HepG2 (cell line): ENCODE data around the gene NPIPB6. TPM values are rescaled to one million over a fixed set of nuclear protein-coding genes. Genes with fewer than 3 reads are reported as not detected.

ENCODE experiments used
- AFF4 ChIP-seq: sonication (generic); formaldehyde crosslinking; IDR thresholded peaks from 2 replicates; pipeline ENCODE4 v1.4.0; 2020; ENCODE audit warnings: missing genetic modification reagents
- AGO1 ChIP-seq: fragments of 200-400 bp; formaldehyde crosslinking; IDR thresholded peaks from 2 replicates; pipeline ENCODE4 v1.6.1; 2017; ENCODE audit warnings: mild to moderate bottlenecking, low read depth, low read length, moderate library complexity; ENCODE audit not compliant: poor library complexity, severe bottlenecking
- BRD4 ChIP-seq: sonication (generic); formaldehyde crosslinking; IDR thresholded peaks from 2 replicates; pipeline ENCODE4 v1.4.0; 2020; ENCODE audit warnings: missing genetic modification reagents
- EZH2 ChIP-seq: conservative IDR thresholded peaks from 2 replicates; pipeline ENCODE4 v1.6.1; 2012; ENCODE audit warnings: mild to moderate bottlenecking, low read depth, low read length, moderate library complexity
- IKZF4 ChIP-seq: sonication (generic); formaldehyde crosslinking; IDR thresholded peaks from 2 replicates; pipeline ENCODE4 v1.5.1; 2020; ENCODE audit warnings: borderline replicate concordance, mild to moderate bottlenecking, low read depth, missing genetic modification reagents; ENCODE audit errors: not compliant biosample characterization
- JUN ChIP-seq: sonication (generic); formaldehyde crosslinking; IDR thresholded peaks from 2 replicates; pipeline ENCODE4 v1.4.0; 2020; ENCODE audit warnings: mild to moderate bottlenecking, missing genetic modification reagents
- KDM6A ChIP-seq: IDR thresholded peaks from 2 replicates; pipeline ENCODE4 v1.6.1; 2016; ENCODE audit warnings: low read depth
- MIER3 ChIP-seq: IDR thresholded peaks from 2 replicates; pipeline ENCODE4 v1.6.1; 2016; ENCODE audit warnings: missing compliant biosample characterization, borderline replicate concordance
- ZNF235 ChIP-seq: sonication (generic); formaldehyde crosslinking; IDR thresholded peaks from 2 replicates; pipeline ENCODE4 v1.8.1; 2023; ENCODE audit warnings: mild to moderate bottlenecking, missing genetic modification reagents, borderline replicate concordance
- ZNF326 ChIP-seq: sonication (generic); formaldehyde crosslinking; IDR thresholded peaks from 2 replicates; pipeline ENCODE4 v1.4.0; 2020; ENCODE audit warnings: missing genetic modification reagents, borderline replicate concordance
- ZNF33B ChIP-seq: sonication (generic); formaldehyde crosslinking; IDR thresholded peaks from 2 replicates; pipeline ENCODE4 v1.5.1; 2020; ENCODE audit warnings: mild to moderate bottlenecking, missing genetic modification reagents
- ZNF556 ChIP-seq: sonication (generic); formaldehyde crosslinking; IDR thresholded peaks from 2 replicates; pipeline ENCODE4 v1.4.0; 2020; ENCODE audit warnings: mild to moderate bottlenecking, missing genetic modification reagents, borderline replicate concordance
- ZNF788 ChIP-seq: sonication (generic); formaldehyde crosslinking; IDR thresholded peaks from 2 replicates; pipeline ENCODE4 v1.5.0; 2020; ENCODE audit warnings: mild to moderate bottlenecking, missing genetic modification reagents, borderline replicate concordance
- polyA plus RNA-seq, 8 experiments: library from polyadenylated mRNA; depleted of rRNA in 3 of 8; stranded (reverse) in 7 of 8; unstranded in 1 of 8; fragments of >200 nt; fragmentation: Illumina TruSeq in 4 of 8; extraction: Trizol in 4 of 8; gene quantifications; 2 replicates each; pipeline versions ENCODE4 v1.2.1 to v1.2.3, GENCODE V29; 2011 to 2016; ENCODE audit warnings: low read depth in 4 of 8, missing spikeins in 1 of 8, mixed read lengths in 1 of 8; ENCODE audit not compliant: insufficient read depth in 1 of 8
- total RNA-seq, 5 experiments: library from RNA; depleted of rRNA; stranded (reverse); fragments of >200 nt; fragmentation: Illumina TruSeq; extraction: Trizol; gene quantifications; 2 replicates each; pipeline ENCODE4 v1.2.3, GENCODE V29; 2016; ENCODE audit warnings: low read depth in 1 of 5
- TF ChIP-seq, protein P1 (sequence below): sonication (generic); formaldehyde crosslinking; IDR thresholded peaks from 2 replicates; pipeline ENCODE4 v1.5.0; 2020; ENCODE audit warnings: mild to moderate bottlenecking, missing genetic modification reagents
- TF ChIP-seq, protein P2 (sequence below): sonication (generic); formaldehyde crosslinking; IDR thresholded peaks from 2 replicates; pipeline ENCODE4 v1.4.0; 2020; ENCODE audit warnings: mild to moderate bottlenecking, missing genetic modification reagents

NPIPB6 gene
- total and polyA plus RNA-seq, 2 of the 13 experiments (the other 11 are each of a cell fraction or from before 2014, with no cell fraction given), result 0.25 TPM; not detected in 1

DNA sequence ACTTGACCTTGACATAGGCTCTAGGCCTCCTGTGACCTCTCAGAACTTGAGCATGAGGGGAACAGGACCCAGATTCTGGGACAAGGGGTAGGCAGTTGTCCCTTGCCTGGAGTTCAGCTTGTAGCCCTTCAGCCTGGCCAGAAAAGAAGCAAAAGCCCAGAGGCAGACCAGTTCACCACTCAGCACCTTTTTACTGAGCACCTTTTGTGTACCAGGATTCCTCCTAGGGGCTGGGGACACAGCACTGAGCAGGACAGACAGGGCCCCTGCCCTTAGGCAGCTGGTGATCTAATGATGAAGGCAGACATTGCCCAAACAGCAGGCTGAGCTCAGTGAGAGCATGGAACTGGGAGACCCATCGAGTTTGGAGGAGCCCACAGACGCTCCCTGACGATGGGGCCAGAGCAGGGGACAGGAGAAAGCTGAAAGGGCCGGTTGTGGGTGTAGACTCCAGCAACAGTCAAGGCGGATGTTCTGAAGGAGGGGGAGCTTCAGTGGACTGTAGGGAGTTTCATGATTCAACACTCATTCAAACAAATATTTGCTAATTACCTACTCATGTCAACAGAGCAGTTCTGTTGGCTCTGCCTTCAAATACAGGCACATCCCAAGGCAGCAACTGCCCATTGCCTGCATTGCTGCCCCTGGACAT lies 38.9 kb downstream of the NPIPB6 start (continued):
- TF ChIP-seq IKZF4 (CRISPR knock-in tag) (no peak), ZNF788 (CRISPR knock-in tag) (no peak), MIER3 (CRISPR knock-in tag) (peak; percentile 70; the same call in 1 of the 2 replicates), BRD4 (CRISPR knock-in tag) (no peak), EZH2 (no peak), ZNF326 (CRISPR knock-in tag) (no peak), JUN (no peak), AFF4 (no peak), KDM6A (no peak), ZNF33B (CRISPR knock-in tag) (no peak), ZNF235 (CRISPR knock-in tag) (no peak), ZNF556 (CRISPR knock-in tag) (no peak), AGO1 (no peak)
- TF ChIP-seq, protein P1, sequence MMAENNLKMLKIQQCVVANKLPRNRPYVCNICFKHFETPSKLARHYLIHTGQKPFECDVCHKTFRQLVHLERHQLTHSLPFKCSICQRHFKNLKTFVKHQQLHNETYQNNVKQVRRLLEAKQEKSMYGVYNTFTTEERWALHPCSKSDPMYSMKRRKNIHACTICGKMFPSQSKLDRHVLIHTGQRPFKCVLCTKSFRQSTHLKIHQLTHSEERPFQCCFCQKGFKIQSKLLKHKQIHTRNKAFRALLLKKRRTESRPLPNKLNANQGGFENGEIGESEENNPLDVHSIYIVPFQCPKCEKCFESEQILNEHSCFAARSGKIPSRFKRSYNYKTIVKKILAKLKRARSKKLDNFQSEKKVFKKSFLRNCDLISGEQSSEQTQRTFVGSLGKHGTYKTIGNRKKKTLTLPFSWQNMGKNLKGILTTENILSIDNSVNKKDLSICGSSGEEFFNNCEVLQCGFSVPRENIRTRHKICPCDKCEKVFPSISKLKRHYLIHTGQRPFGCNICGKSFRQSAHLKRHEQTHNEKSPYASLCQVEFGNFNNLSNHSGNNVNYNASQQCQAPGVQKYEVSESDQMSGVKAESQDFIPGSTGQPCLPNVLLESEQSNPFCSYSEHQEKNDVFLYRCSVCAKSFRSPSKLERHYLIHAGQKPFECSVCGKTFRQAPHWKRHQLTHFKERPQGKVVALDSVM (CRISPR knock-in tag), result no peak
- TF ChIP-seq, protein P2, sequence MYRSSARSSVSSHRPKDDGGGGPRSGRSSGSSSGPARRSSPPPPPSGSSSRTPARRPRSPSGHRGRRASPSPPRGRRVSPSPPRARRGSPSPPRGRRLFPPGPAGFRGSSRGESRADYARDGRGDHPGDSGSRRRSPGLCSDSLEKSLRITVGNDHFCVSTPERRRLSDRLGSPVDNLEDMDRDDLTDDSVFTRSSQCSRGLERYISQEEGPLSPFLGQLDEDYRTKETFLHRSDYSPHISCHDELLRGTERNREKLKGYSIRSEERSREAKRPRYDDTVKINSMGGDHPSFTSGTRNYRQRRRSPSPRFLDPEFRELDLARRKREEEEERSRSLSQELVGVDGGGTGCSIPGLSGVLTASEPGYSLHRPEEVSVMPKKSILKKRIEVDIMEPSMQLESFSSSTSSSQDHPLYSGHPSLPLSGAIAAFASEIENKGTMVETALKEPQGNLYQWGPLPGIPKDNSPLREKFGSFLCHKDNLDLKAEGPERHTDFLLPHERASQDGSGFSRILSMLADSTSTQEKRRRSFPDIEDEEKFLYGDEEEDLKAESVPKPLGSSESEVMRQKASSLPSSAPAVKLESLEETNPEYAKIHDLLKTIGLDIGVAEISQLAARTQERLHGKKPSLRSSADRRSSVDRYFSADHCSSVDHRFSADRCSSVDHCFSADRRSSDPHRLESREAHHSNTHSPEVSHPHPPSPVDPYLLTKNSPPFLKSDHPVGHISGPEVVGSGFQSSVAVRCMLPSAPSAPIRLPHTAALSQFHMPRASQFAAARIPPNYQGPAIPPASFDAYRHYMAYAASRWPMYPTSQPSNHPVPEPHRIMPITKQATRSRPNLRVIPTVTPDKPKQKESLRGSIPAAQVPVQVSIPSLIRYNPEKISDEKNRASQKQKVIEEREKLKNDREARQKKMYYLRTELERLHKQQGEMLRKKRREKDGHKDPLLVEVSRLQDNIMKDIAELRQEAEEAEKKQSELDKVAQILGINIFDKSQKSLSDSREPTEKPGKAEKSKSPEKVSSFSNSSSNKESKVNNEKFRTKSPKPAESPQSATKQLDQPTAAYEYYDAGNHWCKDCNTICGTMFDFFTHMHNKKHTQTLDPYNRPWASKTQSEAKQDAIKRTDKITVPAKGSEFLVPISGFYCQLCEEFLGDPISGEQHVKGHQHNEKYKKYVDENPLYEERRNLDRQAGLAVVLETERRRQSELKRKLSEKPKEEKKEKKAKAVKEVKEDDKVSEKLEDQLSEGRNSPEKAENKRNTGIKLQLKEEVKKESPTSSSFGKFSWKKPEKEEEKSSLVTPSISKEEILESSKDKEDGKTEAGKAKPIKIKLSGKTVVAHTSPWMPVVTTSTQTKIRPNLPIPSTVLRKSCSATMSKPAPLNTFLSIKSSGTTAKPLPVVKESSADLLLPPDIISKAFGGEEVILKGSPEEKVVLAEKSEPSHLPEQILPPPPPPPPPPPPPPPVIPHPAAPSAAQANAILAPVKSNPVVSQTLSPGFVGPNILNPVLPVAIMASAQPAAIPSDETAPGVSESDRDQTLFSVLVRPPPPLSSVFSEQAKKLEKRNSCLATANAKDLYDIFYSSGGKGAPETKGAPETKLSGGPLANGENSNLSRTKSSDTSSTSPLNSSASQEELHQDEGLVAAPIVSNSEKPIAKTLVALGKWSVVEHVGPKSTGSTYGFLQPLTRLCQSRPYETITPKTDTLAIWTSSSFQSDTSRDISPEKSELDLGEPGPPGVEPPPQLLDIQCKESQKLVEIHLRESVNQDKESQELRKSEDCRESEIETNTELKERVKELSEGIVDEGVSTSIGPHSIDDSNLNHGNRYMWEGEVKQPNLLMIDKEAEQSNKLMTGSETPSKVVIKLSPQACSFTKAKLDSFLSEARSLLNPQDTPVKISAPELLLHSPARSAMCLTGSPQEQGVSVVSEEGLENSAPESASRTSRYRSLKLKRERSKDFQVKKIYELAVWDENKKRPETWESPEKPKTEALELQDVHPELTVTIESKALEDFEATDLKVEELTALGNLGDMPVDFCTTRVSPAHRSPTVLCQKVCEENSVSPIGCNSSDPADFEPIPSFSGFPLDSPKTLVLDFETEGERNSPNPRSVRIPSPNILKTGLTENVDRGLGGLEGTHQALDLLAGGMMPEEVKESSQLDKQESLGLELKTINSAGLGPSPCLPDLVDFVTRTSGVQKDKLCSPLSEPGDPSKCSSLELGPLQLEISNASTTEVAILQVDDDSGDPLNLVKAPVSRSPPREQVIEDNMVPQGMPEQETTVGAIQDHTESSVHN, result no peak
